A549 (cell line): ENCODE results near the gene NKAIN4.

Experiments used
- CEBPB ChIP-seq, 2 experiments: fragments of >200 bp in 1 of 2; sonication (Bioruptor Twin) in 1 of 2; formaldehyde crosslinking in 1 of 2; IDR thresholded peaks; 2 replicates each; pipeline ENCODE4 v1.6.1; 2012 to 2016
- EHMT2 ChIP-seq: fragments of 200-600 bp; sonication (generic); IDR thresholded peaks from 2 replicates; pipeline ENCODE4 v1.6.1; 2016; ENCODE audit warnings: antibody characterized with exemption, low read depth, mild to moderate bottlenecking, moderate library complexity
- FOXS1 ChIP-seq: fragments of 250-450 bp; sonication (Bioruptor Pico); IDR thresholded peaks from 2 replicates; pipeline ENCODE4 v1.5.0; 2020; ENCODE audit warnings: mild to moderate bottlenecking, moderate library complexity
- KDM1A ChIP-seq: fragments of 200-600 bp; sonication (generic); IDR thresholded peaks from 2 replicates; pipeline ENCODE4 v1.6.1; 2016; ENCODE audit warnings: low read depth, mild to moderate bottlenecking
- POLR2A ChIP-seq: IDR thresholded peaks from 2 replicates; pipeline ENCODE4 v1.6.1; 2012; ENCODE audit warnings: mild to moderate bottlenecking, low read length
- RFX5 ChIP-seq: fragments of 450-650 bp; IDR thresholded peaks from 2 replicates; pipeline ENCODE4 v1.7.1; 2014; ENCODE audit warnings: antibody characterized with exemption, mild to moderate bottlenecking, moderate library complexity
- TF ChIP-seq, protein P1 (sequence below): fragments of 450-650 bp; IDR thresholded peaks from 2 replicates; pipeline ENCODE4 v1.6.1; 2014; ENCODE audit warnings: antibody characterized with exemption
- TF ChIP-seq, protein P2 (sequence below): fragments of >200 bp; sonication (Bioruptor Twin); formaldehyde crosslinking; IDR thresholded peaks from 3 replicates; pipeline ENCODE4 v1.5.1; 2016

DNA sequence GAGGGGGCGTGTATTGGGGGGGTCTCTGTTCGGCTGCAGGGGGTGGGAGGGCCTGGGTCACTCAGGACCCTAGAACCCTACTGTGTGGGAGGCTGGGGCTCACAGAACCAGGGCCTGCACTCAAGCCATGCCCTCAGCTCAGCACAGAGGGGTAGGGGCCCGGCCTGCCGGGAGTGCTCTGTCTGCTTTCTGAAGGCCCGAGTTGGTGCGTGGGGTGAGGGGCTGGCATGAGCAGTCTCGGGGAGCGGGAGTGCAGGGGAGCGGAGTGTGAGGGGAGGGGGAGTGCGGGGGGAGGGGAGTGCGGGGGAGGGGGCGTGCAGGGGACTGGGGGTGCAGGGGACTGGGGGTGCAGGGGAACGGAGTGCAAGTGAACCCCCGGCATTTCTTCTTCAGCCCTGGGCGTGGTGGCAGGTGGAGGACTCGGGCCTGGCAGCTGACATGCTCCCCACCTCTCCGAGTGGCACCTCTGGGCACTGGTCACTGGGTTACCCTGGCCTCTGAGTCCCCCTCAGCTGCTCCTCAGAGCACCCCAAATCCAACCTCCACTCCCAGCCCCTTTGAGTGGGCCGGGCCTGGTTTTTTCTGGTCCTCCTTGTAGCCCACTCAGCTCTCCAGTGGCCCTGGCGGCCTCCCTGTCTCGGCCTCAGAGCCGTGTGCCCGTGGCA lies 39.7 kb upstream of the NKAIN4 start:
- no peak for TF ChIP-seq POLR2A
- no peak for TF ChIP-seq KDM1A
- TF ChIP-seq FOXS1 (CRISPR knock-in tag) = no peak
- no peak for TF ChIP-seq EHMT2
- TF ChIP-seq RFX5 = no peak
- TF ChIP-seq, protein P1, sequence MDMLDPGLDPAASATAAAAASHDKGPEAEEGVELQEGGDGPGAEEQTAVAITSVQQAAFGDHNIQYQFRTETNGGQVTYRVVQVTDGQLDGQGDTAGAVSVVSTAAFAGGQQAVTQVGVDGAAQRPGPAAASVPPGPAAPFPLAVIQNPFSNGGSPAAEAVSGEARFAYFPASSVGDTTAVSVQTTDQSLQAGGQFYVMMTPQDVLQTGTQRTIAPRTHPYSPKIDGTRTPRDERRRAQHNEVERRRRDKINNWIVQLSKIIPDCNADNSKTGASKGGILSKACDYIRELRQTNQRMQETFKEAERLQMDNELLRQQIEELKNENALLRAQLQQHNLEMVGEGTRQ = no peak
- no peak for TF ChIP-seq CEBPB (IDR thresholded peaks at IDR 0.05)
- TF ChIP-seq, protein P2, sequence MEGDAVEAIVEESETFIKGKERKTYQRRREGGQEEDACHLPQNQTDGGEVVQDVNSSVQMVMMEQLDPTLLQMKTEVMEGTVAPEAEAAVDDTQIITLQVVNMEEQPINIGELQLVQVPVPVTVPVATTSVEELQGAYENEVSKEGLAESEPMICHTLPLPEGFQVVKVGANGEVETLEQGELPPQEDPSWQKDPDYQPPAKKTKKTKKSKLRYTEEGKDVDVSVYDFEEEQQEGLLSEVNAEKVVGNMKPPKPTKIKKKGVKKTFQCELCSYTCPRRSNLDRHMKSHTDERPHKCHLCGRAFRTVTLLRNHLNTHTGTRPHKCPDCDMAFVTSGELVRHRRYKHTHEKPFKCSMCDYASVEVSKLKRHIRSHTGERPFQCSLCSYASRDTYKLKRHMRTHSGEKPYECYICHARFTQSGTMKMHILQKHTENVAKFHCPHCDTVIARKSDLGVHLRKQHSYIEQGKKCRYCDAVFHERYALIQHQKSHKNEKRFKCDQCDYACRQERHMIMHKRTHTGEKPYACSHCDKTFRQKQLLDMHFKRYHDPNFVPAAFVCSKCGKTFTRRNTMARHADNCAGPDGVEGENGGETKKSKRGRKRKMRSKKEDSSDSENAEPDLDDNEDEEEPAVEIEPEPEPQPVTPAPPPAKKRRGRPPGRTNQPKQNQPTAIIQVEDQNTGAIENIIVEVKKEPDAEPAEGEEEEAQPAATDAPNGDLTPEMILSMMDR = no peak
